Endothelial cell of umbilical vein (primary cell): Measurements from ENCODE around the gene POGLUT3. TPM values are rescaled to one million over a fixed set of nuclear protein-coding genes. Genes with fewer than 3 reads are reported as not detected.

ENCODE experiments used
- BruUV-seq: library from RNA; stranded (reverse); fragments of 400-500 nt; replicated peaks from 2 replicates; lab custom pipeline; 2021; lab: Mats Ljungman, UMichigan
- CTCF ChIA-PET: fragments of 300-600, 350-600 bp; sonication (Branson Sonifier 250); formaldehyde crosslinking; loops from one replicate; lab custom pipeline; 2021; ENCODE audit warnings: antibody characterized with exemption, inconsistent platforms; lab: Charles Lee
- POLR2A ChIA-PET: fragments of 300-600, 350-600 bp; sonication (Branson Sonifier 250); formaldehyde crosslinking; loops from one replicate; lab custom pipeline; 2021; ENCODE audit warnings: antibody characterized with exemption, inconsistent platforms; lab: Charles Lee
- DNase-seq: peaks from one replicate; pipeline ENCODE4 v3.0.0-alpha.2; 2011; ENCODE audit warnings: low read depth, low spot score
- FAIRE-seq: peaks from 2 replicates; lab custom pipeline; 2011; peaks lifted over from hg19 to GRCh38; lab: Jason Lieb, UNC
- H2AFZ ChIP-seq: 2 replicates; pipeline ENCODE4 v1.6.0; 2012; ENCODE audit warnings: low read depth, low read length, control low read depth, inconsistent platforms
- H3K27ac ChIP-seq: 2 replicates; pipeline ENCODE4 v1.5.1; 2011; ENCODE audit warnings: low read depth, mild to moderate bottlenecking, control low read depth, low read length, moderate library complexity; ENCODE audit not compliant: insufficient read depth
- H3K27me3 ChIP-seq, 2 experiments: 2 replicates each; pipeline versions ENCODE4 v1.6.0 to v1.6.1; 2011; ENCODE audit warnings: low read length in 2 of 2, mixed read lengths in 1 of 2; ENCODE audit not compliant: control insufficient read depth in 2 of 2, insufficient read depth in 2 of 2
- H3K36me3 ChIP-seq, 2 experiments: 2 replicates in 1 of 2; 3 replicates in 1 of 2; pipeline ENCODE4 v1.5.1; 2011; ENCODE audit warnings: low read length in 2 of 2, mild to moderate bottlenecking in 1 of 2, moderate library complexity in 1 of 2; ENCODE audit not compliant: control insufficient read depth in 2 of 2, insufficient read depth in 2 of 2; ENCODE audit errors: extremely low read depth in 1 of 2
- H3K4me1 ChIP-seq: 3 replicates; pipeline ENCODE4 v1.5.1; 2011; ENCODE audit warnings: mild to moderate bottlenecking, low read length; ENCODE audit not compliant: control insufficient read depth, insufficient read depth; ENCODE audit errors: extremely low read depth
- H3K4me2 ChIP-seq: 2 replicates; pipeline ENCODE4 v1.6.1; 2011; ENCODE audit warnings: low read length, control low read depth, mixed read lengths; ENCODE audit not compliant: insufficient read depth
- H3K4me3 ChIP-seq, 3 experiments: fragments of 200-600 bp in 1 of 3; sonication (generic), shearing (Covaris generic) in 1 of 3; replicated peaks in 1 of 3; 2 replicates each; pipeline ENCODE4 v1.5.1; 2011 to 2016; ENCODE audit warnings: control low read depth in 3 of 3, low read length in 3 of 3, mild to moderate bottlenecking in 2 of 3, inconsistent platforms in 1 of 3, low read depth in 1 of 3, moderate library complexity in 1 of 3; ENCODE audit not compliant: insufficient read depth in 1 of 3
- H3K79me2 ChIP-seq: 2 replicates; pipeline ENCODE4 v1.6.0; 2012; ENCODE audit warnings: low read length, inconsistent platforms; ENCODE audit not compliant: control insufficient read depth, insufficient read depth
- H3K9ac ChIP-seq: replicated peaks from 2 replicates; pipeline ENCODE3; 2011; ENCODE audit warnings: low read length, control low read depth; ENCODE audit not compliant: insufficient read depth; ENCODE audit errors: extremely low read depth
- H3K9me1 ChIP-seq: replicated peaks from 3 replicates; pipeline ENCODE4 v1.6.0; 2011; ENCODE audit warnings: mild to moderate bottlenecking, low read length; ENCODE audit not compliant: control insufficient read depth, insufficient read depth; ENCODE audit errors: extremely low read depth
- H3K9me3 ChIP-seq: replicated peaks from 2 replicates; pipeline ENCODE4 v1.5.1; 2012; ENCODE audit warnings: low read length, inconsistent platforms; ENCODE audit not compliant: control insufficient read depth, insufficient read depth
- H4K20me1 ChIP-seq: replicated peaks from 2 replicates; pipeline ENCODE3; 2011; ENCODE audit warnings: mild to moderate bottlenecking, low read length; ENCODE audit not compliant: control insufficient read depth, insufficient read depth; ENCODE audit errors: extremely low read depth
- EZH2 ChIP-seq: IDR thresholded peaks from 2 replicates; pipeline ENCODE4 v1.6.1; 2012; ENCODE audit warnings: borderline replicate concordance, low read depth, mild to moderate bottlenecking, moderate library complexity, low read length, inconsistent platforms; ENCODE audit not compliant: severe bottlenecking
- FOS ChIP-seq: IDR thresholded peaks from 2 replicates; pipeline ENCODE4 v1.6.1; 2011; ENCODE audit warnings: mild to moderate bottlenecking, low read length, moderate library complexity, borderline replicate concordance; ENCODE audit not compliant: insufficient read depth
- GATA2 ChIP-seq: IDR thresholded peaks from 2 replicates; pipeline ENCODE4 v1.7.0; 2011; ENCODE audit warnings: low read depth, mild to moderate bottlenecking, moderate library complexity, mixed read lengths, low read length; ENCODE audit not compliant: insufficient read length, insufficient read depth
- JUN ChIP-seq: IDR thresholded peaks from 2 replicates; pipeline ENCODE4 v1.6.1; 2011; ENCODE audit warnings: borderline replicate concordance, low read depth; ENCODE audit not compliant: insufficient read length, insufficient read depth
- MAX ChIP-seq: IDR thresholded peaks from 2 replicates; pipeline ENCODE4 v1.6.1; 2011; ENCODE audit not compliant: insufficient read depth, insufficient read length
- MYC ChIP-seq: IDR thresholded peaks from one replicate; pipeline ENCODE4 v1.6.1; 2011; ENCODE audit warnings: mild to moderate bottlenecking, low read depth, low read length
- POLR2A ChIP-seq: IDR thresholded peaks from 2 replicates; pipeline ENCODE4 v1.6.1; 2012; ENCODE audit warnings: low read depth, mild to moderate bottlenecking, control low read depth, low read length
- POLR2AphosphoS5 ChIP-seq: IDR thresholded peaks from 2 replicates; pipeline ENCODE4 v1.6.1; 2012; ENCODE audit warnings: low read depth, mild to moderate bottlenecking, control low read depth, low read length, moderate library complexity; ENCODE audit not compliant: insufficient read depth
- dilution Hi-C: fragments of 300-500 bp; cut with MboI; formaldehyde crosslinking; loops from one replicate; pipeline ENCODE4 v1.15.0; 2019; ENCODE audit warnings: low sequenced_read_pairs; ENCODE audit not compliant: extremely low pct_ligation_motif_present
- intact Hi-C: fragments of 100-400 bp; cut with micrococcal nuclease; formaldehyde crosslinking; loops from one replicate; pipeline ENCODE4 v1.10.0; 2022
- polyA plus RNA-seq, 4 experiments: library from polyadenylated mRNA; depleted of rRNA in 3 of 4; stranded (reverse) in 3 of 4; unstranded in 1 of 4; fragments of >200 nt; gene quantifications; 2 replicates each; pipeline versions ENCODE4 v1.2.1 to v1.2.3, GENCODE V29; 2011 to 2012; ENCODE audit warnings: missing spikeins in 1 of 4
- total RNA-seq: library from RNA; stranded (reverse); gene quantifications from 2 replicates; pipeline ENCODE4 v1.2.3, GENCODE V29; 2021
- TF ChIP-seq, protein P1 (sequence below), 2 donors: IDR thresholded peaks; 1 replicate in 1 of 2; 2 replicates in 1 of 2; pipeline ENCODE4 v1.5.1; 2011; ENCODE audit warnings: low read length in 2 of 2, mild to moderate bottlenecking in 2 of 2, moderate library complexity in 2 of 2, control low read depth in 1 of 2, inconsistent platforms in 1 of 2, low read depth in 1 of 2; ENCODE audit not compliant: insufficient read depth in 1 of 2; ENCODE audit errors: extremely low read depth in 1 of 2

Gene POGLUT3
- total and polyA plus RNA-seq, 2 donors (not counting 3 experiments of a cell fraction or from before 2014, with no cell fraction given) = 14.3 to 46.4 TPM

DNA sequence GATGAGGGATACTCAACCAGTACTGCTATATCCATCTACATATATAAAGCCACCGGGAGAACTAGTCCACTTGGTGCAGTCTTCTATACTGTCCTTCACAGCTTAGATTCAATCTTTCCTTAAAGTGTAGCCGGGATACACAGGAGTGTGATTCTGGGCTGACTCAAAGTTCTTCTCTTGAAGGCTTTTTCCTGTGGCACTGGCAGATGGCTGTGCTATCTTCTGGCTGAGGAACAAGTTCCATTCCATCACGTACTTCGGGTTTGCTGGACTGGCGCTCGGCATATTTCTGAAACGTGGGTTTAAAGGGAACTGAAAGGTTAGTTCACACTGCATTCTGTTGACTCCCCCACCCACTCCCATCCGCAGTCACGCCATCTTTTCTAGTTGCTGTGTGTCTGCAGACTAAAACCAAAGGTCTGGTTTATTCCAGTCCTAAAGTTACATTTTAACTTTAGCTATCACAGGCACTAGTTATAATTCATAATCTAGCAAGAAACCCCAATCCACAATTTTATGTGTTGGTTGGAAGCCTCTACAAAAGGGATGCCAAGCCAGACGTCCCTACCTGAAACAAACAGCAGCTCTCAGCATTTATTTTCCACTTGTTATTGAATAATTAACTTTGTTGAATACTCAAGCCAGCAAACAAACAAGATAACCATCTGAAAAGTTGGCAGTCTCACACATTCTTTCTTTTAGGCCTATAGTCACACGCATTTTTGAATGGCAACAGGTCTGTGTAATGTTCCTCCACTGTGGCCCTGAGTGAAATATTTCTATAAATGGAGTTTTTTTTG lies 23.3 kb downstream of the POGLUT3 start:
- H2AFZ ChIP-seq = no peak overlapping the region
- TF ChIP-seq FOS (no peak), JUN (no peak), POLR2AphosphoS5 (no peak), MAX (no peak), POLR2A (no peak), MYC (no peak), GATA2 (no peak), EZH2 (no peak)
- TF ChIP-seq, protein P1, sequence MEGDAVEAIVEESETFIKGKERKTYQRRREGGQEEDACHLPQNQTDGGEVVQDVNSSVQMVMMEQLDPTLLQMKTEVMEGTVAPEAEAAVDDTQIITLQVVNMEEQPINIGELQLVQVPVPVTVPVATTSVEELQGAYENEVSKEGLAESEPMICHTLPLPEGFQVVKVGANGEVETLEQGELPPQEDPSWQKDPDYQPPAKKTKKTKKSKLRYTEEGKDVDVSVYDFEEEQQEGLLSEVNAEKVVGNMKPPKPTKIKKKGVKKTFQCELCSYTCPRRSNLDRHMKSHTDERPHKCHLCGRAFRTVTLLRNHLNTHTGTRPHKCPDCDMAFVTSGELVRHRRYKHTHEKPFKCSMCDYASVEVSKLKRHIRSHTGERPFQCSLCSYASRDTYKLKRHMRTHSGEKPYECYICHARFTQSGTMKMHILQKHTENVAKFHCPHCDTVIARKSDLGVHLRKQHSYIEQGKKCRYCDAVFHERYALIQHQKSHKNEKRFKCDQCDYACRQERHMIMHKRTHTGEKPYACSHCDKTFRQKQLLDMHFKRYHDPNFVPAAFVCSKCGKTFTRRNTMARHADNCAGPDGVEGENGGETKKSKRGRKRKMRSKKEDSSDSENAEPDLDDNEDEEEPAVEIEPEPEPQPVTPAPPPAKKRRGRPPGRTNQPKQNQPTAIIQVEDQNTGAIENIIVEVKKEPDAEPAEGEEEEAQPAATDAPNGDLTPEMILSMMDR (IDR thresholded peaks at IDR 0.05; ENCODE audit: extremely low read depth in 1 of 2, insufficient read depth in 1 of 2, low read depth in 1 of 2, low read length in 2 of 2) = no peak
- no TSS peak for BruUV-seq
- DNase-seq (no peak), FAIRE-seq (no peak)
- no peaks in the 10 kb centered on the region for H3K9me1 ChIP-seq
- intact Hi-C loops = no loop called here
- no peaks in the 10 kb centered on the region for H3K9me3 ChIP-seq
- H3K4me3 ChIP-seq = no peak overlapping the region
- ChIA-PET POLR2A (no interaction called here), CTCF (interaction anchor here (1.4 kb wide), 1 partner anchor 10 kb away, joined by 3 read pairs; no protein-coding TSS in a partner anchor)
- dilution Hi-C loops = no loop called here
- H3K27ac ChIP-seq = no peak overlapping the region
- peaks cover 0 to 2% of the 10 kb centered on the region in 2 experiments for H3K36me3 ChIP-seq
- H3K4me1 ChIP-seq = no peaks in the 10 kb centered on the region
- H4K20me1 ChIP-seq = no peaks in the 10 kb centered on the region
- H3K4me2 ChIP-seq = no peak overlapping the region
- H3K27me3 ChIP-seq = no peaks in the 10 kb centered on the region
- H3K9ac ChIP-seq = no peak overlapping the region
- H3K79me2 ChIP-seq = no peaks in the 10 kb centered on the region
